ENCODE results near the gene HOXA10.

HOXA10 gene

GRCh38 chr7:27155816-27156507 lies 18.2 kb downstream of the HOXA10 start:
- TF ChIP-seq CTCF (conservative IDR thresholded peaks at IDR 0.05; ENCODE audit: control insufficient read depth, insufficient read depth, low read depth, low read length), result no peak
- peak overlapping the region; percentile 69 for H3K4me3 ChIP-seq (ENCODE audit: control insufficient read depth, low read depth, low read length)
- DNase-seq (ENCODE audit: low read depth), result peak; percentile 29

GRCh38 chr7:27154901-27155815 lies 19.0 kb downstream of the HOXA10 start:
- TF ChIP-seq CTCF (conservative IDR thresholded peaks at IDR 0.05; ENCODE audit: control insufficient read depth, insufficient read depth, low read depth, low read length), result no peak
- peak; percentile 59 for DNase-seq (ENCODE audit: low read depth)
- H3K4me3 ChIP-seq (ENCODE audit: control insufficient read depth, low read depth, low read length), result peak overlapping the region; percentile 69

- TF ChIP-seq CTCF (conservative IDR thresholded peaks at IDR 0.05; ENCODE audit: control insufficient read depth, insufficient read depth, low read depth, low read length), result no peak
- DNase-seq (ENCODE audit: low read depth), result no peak
- H3K4me3 ChIP-seq (ENCODE audit: control insufficient read depth, low read depth, low read length), result no peak overlapping the region
Observed at GRCh38 chr7:27154369-27154768, 19.8 kb downstream of the HOXA10 start.

GRCh38 chr7:27153526-27153925 lies 20.6 kb downstream of the HOXA10 start:
- TF ChIP-seq CTCF (conservative IDR thresholded peaks at IDR 0.05; ENCODE audit: control insufficient read depth, insufficient read depth, low read depth, low read length), result no peak
- no peak overlapping the region for H3K4me3 ChIP-seq (ENCODE audit: control insufficient read depth, low read depth, low read length)
- peak; percentile 43 for DNase-seq (ENCODE audit: low read depth)

GRCh38 chr7:27152816-27153442 lies 21.2 kb downstream of the HOXA10 start:
- H3K4me3 ChIP-seq (ENCODE audit: control insufficient read depth, low read depth, low read length), result peak overlapping the region; percentile 72
- no peak for DNase-seq (ENCODE audit: low read depth)

More at GRCh38 chr7:27152816-27153442, 21.2 kb downstream of the HOXA10 start:
- no peak for TF ChIP-seq CTCF (conservative IDR thresholded peaks at IDR 0.05; ENCODE audit: control insufficient read depth, insufficient read depth, low read depth, low read length)
